Activated CD8-positive, alpha-beta memory T cell treated with anti-CD3 and anti-CD28 coated beads for 1 hour (primary cell): ENCODE measurements around the gene ANKS1B.

Experiments used
- DNase-seq, 2 donors: peaks; one replicate each; pipeline ENCODE4 v3.0.0-alpha.2; 2020; ENCODE audit warnings: low read depth in 1 of 2; ENCODE audit errors: extremely low read depth in 1 of 2

The ANKS1B gene

DNA sequence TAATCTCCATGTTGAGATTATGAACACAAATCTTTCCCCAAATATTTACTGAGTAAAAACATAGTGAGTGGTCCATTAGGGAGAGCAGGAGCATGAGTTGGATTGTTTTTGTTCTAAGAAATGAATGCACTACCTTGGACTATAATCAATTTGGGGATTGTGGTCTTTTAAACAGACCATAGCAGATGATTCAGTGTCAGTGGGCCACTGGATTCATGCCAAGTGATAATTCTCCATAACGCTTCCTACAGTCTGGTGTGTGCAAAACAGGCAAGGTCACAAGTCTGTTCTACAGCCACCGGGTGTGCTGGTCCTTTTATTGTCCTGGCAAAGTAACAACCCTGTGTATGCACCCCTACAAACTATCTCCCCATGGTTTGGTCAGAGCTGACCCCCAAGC, 1073.3 kb downstream of the ANKS1B start:
- DNase-seq, result no peak

DNA sequence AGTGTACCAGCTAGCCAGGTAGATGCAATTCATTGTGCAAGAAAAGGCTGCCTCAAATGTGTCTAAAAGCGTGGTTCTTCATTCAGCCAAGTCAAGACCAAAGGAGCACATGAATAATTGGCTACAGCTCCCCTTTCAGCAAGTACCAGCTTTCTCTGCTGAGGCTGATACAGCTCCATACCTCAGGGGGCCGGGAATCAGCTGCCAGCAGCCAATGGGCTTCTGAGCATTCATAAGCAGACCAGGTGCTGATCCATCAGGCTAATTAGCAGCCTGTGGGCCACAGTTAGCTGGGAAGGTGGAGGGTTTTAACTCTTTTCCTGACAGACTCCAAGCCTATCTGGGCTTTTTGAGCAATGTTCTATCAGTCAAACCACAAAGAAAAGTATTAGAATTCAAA, 1075.0 kb downstream of the ANKS1B start:
- no peak for DNase-seq

DNA sequence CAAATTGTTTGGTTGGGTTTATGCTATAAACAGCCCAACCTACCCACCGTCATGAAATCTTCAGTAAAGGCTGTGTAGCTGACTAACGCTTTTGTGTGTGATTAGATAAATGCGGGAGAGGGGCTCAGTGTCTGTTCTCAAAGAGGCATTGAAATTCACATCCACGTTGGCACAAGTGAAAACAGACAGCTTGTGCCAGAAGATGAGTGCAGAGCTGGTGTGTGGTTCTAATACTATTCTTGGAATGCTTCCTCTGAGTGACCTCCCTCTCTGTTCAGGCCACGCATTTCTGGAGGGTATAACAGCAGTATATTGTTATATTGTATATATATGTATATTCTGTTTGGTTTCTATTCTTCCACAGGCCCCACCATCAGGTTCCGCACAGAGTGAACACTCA, 1075.9 kb downstream of the ANKS1B start:
- no peak for DNase-seq

DNA sequence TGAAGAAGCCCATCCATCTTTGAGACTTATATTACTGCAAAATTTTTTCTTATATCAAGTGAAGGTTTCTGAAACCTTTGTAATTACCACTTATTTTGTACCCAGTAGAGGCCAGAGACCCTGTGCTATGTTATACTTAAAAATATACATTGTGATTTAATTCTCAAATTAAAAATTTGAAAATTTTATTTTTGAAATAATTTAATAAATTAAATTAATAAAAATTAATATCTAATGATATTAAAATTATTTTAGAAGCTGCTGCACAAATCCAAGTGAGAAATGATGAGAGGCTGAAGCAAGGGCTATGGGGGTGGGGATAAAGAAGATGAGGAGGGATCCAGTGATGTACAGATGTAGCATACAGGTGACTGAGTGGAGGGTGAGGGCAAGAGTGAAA, 1080.9 kb downstream of the ANKS1B start:
- no peak for DNase-seq

DNA sequence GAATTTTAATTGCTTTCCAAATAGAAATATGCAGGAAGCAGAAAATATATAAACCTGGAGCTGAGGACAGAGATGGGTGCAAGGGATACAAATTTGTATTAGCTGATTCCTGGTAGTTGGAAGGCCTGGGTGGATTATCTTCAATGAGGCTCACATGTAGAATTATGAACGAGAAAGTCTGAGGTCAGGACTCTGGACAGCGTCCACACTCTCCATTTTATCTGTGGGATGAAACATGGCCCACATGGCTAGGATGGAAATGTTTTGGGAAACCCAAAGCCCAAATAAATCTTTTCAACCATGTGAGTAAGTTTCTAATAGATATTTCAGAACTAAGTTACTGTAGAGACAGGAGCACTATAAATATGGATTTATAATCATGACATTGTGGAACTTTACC, 1083.5 kb downstream of the ANKS1B start:
- no peak for DNase-seq

DNA sequence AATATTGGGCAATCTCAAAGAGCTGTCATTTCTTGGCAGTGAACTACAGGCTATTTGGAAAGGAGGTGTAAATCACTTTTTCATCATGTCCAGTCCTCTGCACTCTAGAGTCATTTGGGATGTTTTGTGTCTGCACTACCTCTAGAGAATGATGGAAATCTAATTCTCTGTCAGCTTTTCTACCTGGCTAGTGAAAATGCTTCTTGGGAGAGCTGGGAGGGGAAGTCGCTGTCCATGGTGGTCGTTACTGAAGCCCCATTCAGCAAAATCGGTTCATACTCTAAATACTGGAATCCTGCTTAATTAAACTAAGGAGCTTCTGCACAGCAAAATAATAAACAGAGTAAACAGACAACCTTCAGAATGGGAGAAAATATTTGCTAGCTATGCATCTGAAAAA, 1087.8 kb downstream of the ANKS1B start:
- no peak for DNase-seq

DNA sequence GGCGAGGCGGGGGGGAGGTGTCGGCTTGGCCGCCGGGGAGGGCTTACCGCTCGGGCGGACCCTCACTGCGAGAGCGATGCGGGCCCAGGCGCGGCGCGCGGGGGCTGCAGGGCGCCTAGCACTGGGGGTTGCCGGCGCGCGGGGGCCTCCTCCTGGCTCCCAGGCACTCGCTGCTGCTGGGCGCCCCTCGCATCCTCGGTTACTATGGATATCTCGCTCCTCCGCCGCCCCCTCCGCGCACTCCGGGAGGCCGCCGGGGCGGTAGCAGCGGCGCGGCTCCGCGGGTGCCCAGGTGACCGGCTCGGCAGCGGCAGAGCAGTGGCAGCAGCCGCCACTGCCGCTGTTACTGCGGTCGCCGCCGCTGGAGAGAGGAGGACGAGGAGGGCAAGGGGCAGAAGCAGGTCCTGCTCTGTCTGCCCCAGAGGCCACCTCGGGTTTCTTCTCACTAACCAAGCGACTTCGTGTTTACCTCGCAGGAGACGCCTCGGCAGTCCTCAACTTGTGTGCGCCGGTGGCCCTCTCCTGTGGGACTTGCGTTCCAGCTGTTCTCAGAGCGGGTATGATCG, 1089.6 kb downstream of the ANKS1B start:
- DNase-seq, result no peak

DNA sequence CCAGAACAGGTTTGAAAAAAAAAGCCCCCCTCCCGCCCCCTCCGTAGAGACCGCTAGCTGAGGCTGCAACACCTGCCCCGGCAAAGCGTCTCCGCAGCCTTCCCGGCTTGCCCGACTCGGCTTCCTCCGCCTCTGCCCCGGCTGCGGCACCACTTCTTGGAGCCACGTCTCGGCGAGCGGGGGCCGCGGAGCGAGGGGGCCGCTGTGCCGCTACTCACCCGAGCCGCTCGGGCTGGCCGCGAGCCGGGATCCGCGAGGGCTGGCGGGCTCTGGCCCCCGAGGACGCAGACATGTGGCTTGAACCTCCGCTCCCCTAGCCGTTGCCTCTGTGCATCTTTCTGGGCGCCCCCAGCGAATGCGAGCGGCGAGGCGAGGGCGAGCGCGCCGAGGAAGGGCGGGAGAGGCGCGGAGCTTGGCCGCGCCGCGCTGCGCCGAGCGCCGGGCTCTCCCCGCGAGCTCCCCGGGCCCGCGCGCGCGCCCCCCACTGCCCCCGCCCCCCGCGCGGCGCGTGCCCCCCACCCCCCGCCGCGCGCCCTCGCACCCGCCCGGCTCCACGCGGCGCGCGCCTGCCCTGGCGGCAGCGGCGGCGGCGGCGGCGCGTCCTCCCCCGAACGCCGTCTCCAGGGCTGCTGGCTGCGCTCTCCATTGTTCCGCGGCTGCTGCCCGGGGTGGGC, 1090.2 kb downstream of the ANKS1B start:
- DNase-seq, result no peak

DNA sequence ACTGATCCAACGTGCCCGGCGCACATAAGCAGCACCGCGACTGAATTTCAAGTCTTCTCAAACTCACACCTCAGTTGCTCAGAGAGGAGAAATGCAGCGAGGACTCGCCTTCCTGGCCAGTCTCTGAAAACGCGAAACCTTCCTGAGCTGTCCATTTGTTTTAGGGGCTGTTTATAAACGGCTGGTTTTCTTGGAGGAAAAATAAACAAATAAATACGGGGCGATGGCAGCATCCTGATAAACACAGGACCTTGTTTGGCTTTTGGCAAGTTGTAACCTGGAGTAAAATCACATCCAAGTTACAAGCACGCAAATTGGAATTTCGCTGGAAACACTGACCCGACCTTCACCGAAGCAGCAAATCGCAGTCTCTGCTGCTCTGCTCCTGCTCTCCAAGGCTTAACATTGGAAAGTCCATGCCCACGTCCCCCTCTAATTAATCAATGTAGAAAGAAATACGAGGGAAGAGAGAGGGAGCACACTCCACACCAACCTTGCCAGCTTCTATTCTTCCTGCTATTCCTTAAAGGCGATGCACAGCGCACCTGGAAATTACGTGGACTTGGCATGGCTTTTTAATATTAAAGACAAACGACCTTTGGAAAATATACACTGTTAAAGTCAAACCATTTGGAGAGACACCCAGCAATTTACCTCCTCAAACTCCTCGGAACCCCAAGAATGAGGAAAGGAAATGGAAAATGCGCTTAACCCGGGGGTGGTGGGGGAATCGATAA, 1090.9 kb downstream of the ANKS1B start:
- DNase-seq, result no peak

DNA sequence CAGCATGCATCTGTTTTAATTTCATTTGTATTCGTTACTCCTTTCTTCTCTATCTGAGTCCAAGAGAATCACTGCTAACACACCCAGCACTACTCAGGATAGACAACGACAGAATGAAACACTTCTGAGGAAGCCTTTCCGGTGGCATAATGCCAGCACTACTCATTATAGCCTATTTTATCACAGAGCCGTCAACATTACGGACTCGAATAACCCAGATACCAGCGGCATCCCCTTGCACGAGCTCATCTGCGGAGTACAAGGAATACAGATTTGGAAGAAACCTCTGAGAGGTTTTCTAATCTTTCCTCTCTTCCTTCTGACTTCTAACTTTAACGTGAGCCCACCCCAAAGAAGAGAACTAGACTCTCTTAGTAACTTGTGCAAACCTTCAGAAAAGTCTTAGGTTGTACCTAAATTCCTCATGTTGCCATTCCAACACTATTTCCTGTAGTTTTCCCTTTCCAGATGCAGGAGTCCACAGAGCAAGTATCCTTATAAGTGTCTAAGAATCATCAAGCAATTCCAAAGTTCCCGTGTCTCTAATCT, 1091.5 kb downstream of the ANKS1B start:
- DNase-seq, result no peak

DNA sequence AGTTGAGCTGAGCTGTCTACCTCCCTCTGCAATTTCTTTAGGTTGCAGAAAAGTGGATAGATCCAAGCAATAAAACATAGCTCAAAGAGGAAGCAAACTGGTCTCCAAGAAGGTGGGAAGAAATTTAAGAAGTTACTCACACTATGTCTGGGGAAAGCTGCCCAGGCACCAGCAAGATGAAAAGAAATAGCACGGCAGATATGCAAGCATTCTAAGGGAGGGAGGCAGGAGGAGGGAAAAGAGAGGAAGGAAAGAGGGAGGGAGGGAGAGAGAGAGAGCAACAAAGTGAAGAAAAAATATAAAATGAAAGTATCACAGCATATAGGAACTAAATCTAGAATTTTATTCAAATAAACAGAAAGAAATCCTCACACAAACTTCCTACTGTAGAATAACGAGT, 1099.0 kb downstream of the ANKS1B start:
- no peak for DNase-seq

DNA sequence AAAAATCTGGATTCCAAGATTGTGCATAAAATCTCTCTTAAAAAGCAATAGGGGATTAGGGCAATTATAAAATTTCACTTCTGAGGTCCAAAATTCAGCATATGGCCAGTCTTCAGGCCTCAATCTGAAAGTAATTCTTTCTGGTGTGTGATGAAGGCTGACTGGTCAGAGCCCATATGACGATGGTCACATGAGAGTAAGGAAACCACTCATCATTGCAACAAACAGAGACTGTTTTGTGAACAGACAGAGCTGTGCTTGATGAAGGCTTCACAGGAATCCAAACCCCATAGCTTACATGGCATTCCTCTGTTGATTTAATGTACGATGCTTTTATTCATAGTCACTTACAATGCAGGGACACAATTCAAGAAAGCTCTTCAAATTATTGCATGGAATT, 1101.5 kb downstream of the ANKS1B start:
- DNase-seq, result no peak

DNA sequence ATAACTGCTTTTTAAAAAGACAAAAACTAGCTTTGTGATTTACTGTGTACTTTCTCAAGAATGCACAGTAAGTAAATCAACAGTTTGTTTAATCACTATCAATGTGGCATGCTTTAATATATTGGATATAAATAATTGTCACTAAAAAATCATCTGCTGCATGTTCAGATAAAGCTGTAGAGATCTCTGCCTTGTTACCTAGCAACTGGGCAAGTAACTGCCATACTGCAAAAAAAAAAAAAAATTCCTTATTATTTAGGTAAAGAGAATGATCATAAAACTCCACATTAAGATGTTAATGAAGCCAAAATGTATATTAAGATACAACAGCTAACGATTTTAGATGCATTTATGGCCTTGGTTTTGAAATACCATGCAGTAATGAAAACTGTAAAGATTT, 1102.2 kb downstream of the ANKS1B start:
- DNase-seq, result no peak

DNA sequence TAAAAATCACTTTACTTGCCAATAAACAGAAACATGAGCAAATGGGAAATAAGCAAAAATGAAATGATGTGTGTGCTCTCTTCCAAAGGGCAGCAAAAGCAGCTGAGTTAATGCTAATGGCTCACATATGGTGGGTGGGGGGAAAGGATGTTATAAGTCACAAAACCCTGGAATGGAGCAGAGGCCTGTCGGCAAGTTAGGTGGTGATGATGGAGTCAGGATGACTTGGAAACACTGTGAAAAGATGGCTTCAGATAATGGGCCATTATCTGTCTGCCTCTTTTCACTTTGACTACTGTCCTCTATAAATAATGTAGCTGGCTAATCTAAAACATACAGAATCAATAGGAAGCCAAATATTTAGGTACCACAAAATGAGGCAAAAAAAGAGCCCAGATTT, 1111.0 kb downstream of the ANKS1B start:
- DNase-seq, result no peak

DNA sequence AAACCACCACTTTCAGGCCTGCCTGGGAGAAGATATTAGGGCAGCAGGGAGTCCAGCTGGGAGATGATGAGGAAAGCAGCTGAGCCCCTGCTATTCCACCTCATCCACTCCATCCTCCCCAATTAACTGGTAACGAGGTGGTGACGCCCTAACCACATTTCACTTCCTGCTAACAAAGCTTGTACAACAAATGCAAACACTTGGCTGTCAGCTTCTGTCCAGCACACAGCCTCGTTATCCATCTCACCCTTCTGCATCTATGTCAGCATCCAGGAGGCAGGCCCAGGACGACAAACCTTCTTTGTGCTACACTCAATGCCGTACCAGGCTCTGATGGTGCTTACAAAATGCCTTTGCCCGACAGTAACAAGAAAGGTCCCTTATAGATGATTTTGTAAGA, 1114.2 kb downstream of the ANKS1B start:
- no peak for DNase-seq

DNA sequence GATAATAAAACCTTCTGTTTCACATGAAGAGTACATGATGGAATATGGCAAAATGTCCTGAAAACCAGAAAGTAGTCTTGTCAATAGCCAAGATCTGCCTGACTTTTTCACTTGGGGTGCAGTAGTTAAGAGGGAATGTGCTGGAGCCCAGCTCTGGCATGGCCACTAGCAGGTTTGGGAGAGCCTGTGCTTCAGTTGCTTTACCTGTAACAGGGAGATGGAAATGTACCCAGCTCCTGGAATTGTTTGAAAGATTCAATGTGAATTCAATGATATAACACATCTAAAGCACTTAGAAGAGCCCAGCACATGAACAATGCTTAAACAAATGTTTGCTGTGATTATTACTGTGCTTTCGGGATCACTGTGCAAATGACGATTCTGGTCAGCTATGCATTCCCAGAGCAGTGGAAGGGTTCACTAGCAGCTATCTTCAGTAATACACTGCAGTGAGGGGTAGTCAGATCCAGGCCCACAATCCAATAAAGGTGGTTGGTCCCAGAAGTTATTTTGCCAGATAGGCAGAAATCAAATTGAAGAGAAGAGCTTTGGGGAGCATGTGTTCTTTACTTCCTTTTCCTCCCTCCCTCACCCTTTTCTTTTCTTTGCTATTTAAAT, 1114.7 kb downstream of the ANKS1B start:
- no peak for DNase-seq

DNA sequence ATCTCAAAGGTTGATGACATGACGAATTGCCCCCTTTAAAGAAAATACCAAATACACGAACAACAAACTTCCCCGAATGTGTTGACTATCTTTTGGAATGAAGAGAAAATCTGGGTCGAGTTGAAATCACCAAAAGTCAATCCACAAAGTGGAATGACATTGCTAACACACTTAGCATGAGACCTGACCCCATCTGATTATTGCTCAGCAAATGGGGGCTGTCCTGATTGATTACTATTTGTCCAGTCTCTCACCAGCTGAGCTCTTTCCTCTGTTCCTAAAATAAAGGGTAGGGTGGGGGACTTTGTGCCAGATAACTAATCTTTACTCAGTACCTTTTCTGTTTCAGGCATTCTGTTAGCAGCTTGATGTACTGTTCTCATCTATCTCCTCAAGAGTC, 1116.2 kb downstream of the ANKS1B start:
- no peak for DNase-seq

DNA sequence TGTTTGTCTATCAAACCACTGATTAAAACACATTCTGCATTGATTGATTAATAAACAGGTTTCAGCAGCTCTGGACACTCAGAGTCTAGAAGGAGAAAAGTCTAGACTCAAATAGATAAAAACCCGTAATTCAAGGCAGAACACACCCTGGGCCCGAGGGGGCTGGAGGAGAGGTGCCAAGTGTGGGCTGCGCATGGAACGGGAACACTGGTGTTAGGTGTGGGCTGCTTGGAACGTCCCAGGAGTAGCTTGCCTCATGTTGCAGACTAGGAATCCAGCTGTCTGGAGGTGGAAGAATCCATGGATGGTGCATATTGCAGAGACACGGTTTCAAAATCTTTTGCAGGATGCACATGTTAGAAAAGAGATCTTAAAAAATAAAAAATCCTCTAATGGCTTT, 1116.7 kb downstream of the ANKS1B start:
- DNase-seq, result no peak

DNA sequence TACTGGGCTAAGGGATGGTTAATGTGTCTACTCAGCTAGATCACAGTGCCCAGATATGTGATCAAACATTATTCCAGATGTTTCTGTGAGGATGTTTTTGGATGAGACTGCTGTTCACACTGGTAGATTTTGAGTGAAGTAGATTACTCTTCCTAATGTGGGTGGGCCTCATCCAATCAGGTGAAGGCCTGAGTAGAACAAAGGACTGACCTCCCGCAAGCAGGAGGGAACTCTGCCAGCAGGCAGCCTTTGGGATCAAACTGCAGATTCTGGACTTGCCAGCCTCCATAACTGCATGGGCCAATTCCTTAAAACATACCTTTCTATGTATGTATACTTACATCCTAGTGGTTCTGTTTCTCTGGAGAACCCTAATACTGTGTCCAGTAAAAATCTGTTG, 1120.4 kb downstream of the ANKS1B start:
- no peak for DNase-seq

DNA sequence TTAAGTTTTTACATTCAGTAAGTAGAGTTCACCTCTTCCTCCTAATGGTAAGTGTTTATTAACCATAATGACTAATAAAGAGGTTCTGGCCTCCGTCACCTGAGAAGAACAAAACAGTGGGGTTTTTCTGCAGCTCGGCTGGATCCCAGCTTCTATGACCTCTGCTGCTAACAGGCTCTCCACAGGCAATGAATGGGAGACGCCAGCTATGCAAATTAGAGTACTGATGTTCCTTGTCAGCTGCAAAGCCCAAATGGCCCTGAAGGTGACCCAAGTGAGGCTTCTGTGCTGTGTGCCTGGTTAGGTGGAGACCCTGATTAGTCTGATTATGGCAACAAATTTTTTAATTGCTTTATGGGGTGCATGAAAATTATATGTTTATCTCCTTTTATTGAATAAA, 1121.6 kb downstream of the ANKS1B start:
- DNase-seq, result no peak

DNA sequence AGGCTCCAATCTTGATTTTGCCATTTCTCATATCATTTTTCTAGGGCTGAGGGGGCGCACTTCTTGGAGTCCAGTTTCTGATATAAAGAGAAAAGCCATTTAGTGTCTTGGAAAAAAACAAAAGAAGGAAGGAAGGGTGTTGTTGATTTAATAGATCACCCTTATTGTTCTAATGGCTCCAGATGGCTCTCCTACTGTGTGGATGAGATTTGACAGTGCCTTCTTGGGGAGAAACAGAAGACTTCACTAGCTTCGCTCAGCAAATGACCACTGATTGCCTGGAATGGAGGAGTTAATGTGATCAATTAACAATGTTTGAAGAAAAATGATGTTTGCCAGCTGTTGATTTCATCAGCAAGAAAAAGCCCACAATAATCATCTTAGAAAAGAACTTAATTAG, 1123.5 kb downstream of the ANKS1B start:
- no peak for DNase-seq
